B cell (primary cell): ENCODE data around the gene MYH7B. TPM values are rescaled to one million over a fixed set of nuclear protein-coding genes. Genes with fewer than 3 reads are reported as not detected.

Source experiments
- ATAC-seq: fragments of 200-7000 bp; cut with Tn5 transposase; one replicate; pipeline ENCODE4 v1.10.0; 2021; ENCODE audit warnings: low read depth, mild to moderate bottlenecking, moderate number of reproducible peaks, moderate library complexity
- CTCF ChIA-PET: fragments of 350-600 bp; sonication (Branson Sonifier 250); formaldehyde crosslinking; loops from one replicate; lab custom pipeline; 2021; ENCODE audit warnings: antibody characterized with exemption, inconsistent platforms; lab: Charles Lee
- POLR2A ChIA-PET: fragments of 350-600 bp; sonication (Branson Sonifier 250); formaldehyde crosslinking; loops from one replicate; lab custom pipeline; 2021; ENCODE audit warnings: antibody characterized with exemption; lab: Charles Lee
- DNase-seq: peaks from one replicate; pipeline ENCODE4 v3.0.0; 2013
- H2AFZ ChIP-seq: 2 replicates; pipeline ENCODE4 v1.6.1; 2012; ENCODE audit warnings: mild to moderate bottlenecking, low read depth, low read length; ENCODE audit not compliant: insufficient read depth, poor library complexity, severe bottlenecking
- H3K27ac ChIP-seq, 2 donors: 1 replicate in 1 of 2; 2 replicates in 1 of 2; pipeline ENCODE4 v1.5.1; 2012 to 2013; ENCODE audit warnings: low read length in 2 of 2, mild to moderate bottlenecking in 2 of 2, moderate library complexity in 1 of 2
- H3K27me3 ChIP-seq, 4 experiments: fragments of 200-600 bp in 1 of 4; sonication (generic) in 1 of 4; replicated peaks in 1 of 4; 1 replicate in 2 of 4; 2 replicates in 2 of 4; pipeline versions ENCODE4 v1.6.1 to v1.7.0; 2013 to 2016; ENCODE audit warnings: low read length in 3 of 4, mild to moderate bottlenecking in 2 of 4, mixed read lengths in 1 of 4, moderate library complexity in 1 of 4; ENCODE audit not compliant: insufficient read depth in 4 of 4, control insufficient read depth in 3 of 4; ENCODE audit errors: control extremely low read depth in 1 of 4
- H3K36me3 ChIP-seq, 2 experiments: replicated peaks in 1 of 2; 1 replicate in 1 of 2; 2 replicates in 1 of 2; pipeline versions ENCODE4 v1.6.1 to v1.7.1; 2013; ENCODE audit warnings: low read length in 1 of 2; ENCODE audit not compliant: insufficient read depth in 2 of 2, control insufficient read depth in 1 of 2; ENCODE audit errors: control extremely low read depth in 1 of 2, extremely low read depth in 1 of 2
- H3K4me1 ChIP-seq, 2 donors: fragments of 200-600 bp in 1 of 2; sonication (generic) in 1 of 2; 1 replicate in 1 of 2; 2 replicates in 1 of 2; pipeline versions ENCODE4 v1.5.1 to v1.6.1; 2013 to 2017; ENCODE audit warnings: low read length in 2 of 2; ENCODE audit not compliant: control insufficient read depth in 2 of 2, insufficient read depth in 2 of 2
- H3K4me2 ChIP-seq: replicated peaks from 2 replicates; pipeline ENCODE3; 2012; ENCODE audit warnings: mild to moderate bottlenecking, low read depth, low read length; ENCODE audit not compliant: poor library complexity, severe bottlenecking
- H3K4me3 ChIP-seq, 5 experiments: fragments of 200-600 bp in 1 of 5; sonication (generic) in 1 of 5; 1 replicate in 3 of 5; 2 replicates in 2 of 5; pipeline versions ENCODE4 v1.5.1 to v1.7.0; 2011 to 2016; ENCODE audit warnings: low read length in 4 of 5, mild to moderate bottlenecking in 4 of 5, low read depth in 2 of 5, control low read depth in 1 of 5, moderate library complexity in 1 of 5; ENCODE audit not compliant: insufficient read depth in 1 of 5; ENCODE audit errors: control extremely low read depth in 1 of 5, extremely low read depth in 1 of 5
- H3K79me2 ChIP-seq: fragments of 200-600 bp; sonication (generic); one replicate; pipeline ENCODE4 v1.6.0; 2016; ENCODE audit warnings: low read length; ENCODE audit not compliant: control insufficient read depth, insufficient read depth
- H3K9ac ChIP-seq: fragments of 200-600 bp; sonication (generic); 2 replicates; pipeline ENCODE4 v1.6.1; 2017; ENCODE audit warnings: mild to moderate bottlenecking, low read length, moderate library complexity
- H3K9me3 ChIP-seq, 3 donors: one replicate each; pipeline versions ENCODE4 v1.6.1 to v1.7.1; 2013; ENCODE audit warnings: low read length in 2 of 3; ENCODE audit not compliant: control insufficient read depth in 2 of 3, insufficient read depth in 1 of 3; ENCODE audit errors: control extremely low read depth in 1 of 3
- H4K20me1 ChIP-seq: 2 replicates; pipeline ENCODE4 v1.6.0; 2012; ENCODE audit warnings: mild to moderate bottlenecking, low read length; ENCODE audit not compliant: insufficient read depth, control insufficient read depth, poor library complexity, severe bottlenecking
- H3K27ac Mint-ChIP-seq: one replicate; pipeline ENCODE4 v1.8.0; 2021; ENCODE audit warnings: mixed read lengths
- H3K27me3 Mint-ChIP-seq: one replicate; pipeline ENCODE4 v1.8.0; 2021; ENCODE audit warnings: mixed read lengths
- H3K4me1 Mint-ChIP-seq: one replicate; pipeline ENCODE4 v1.8.0; 2021; ENCODE audit warnings: mixed read lengths
- H3K4me3 Mint-ChIP-seq: one replicate; pipeline ENCODE4 v1.8.0; 2021; ENCODE audit warnings: mixed read lengths
- H3K9me3 Mint-ChIP-seq: one replicate; pipeline ENCODE4 v1.8.0; 2022; ENCODE audit warnings: mixed read lengths; ENCODE audit not compliant: insufficient read depth
- EZH2 ChIP-seq: IDR thresholded peaks from 2 replicates; pipeline ENCODE4 v1.6.1; 2012; ENCODE audit warnings: borderline replicate concordance, low read depth, mild to moderate bottlenecking, moderate library complexity, low read length; ENCODE audit not compliant: insufficient read depth, poor library complexity, severe bottlenecking
- WGBS: methylation state at CpG from one replicate; pipeline ENCODE4 v1.1.5; 2013; ENCODE audit warnings: missing lambda C conversion rate; ENCODE audit not compliant: insufficient coverage; 5-methylcytosine and 5-hydroxymethylcytosine counted together
- intact Hi-C: fragments of 100-400 bp; cut with micrococcal nuclease; formaldehyde crosslinking; loops from one replicate; pipeline ENCODE4 v1.10.0; 2022
- polyA plus RNA-seq: library from polyadenylated mRNA; depleted of rRNA; stranded (reverse); fragments of >200 nt; gene quantifications from 2 replicates; pipeline ENCODE4 v1.2.3, GENCODE V29; 2012
- total RNA-seq, 2 donors: library from RNA; stranded (reverse); fragments of 120-200 nt in 1 of 2; gene quantifications; 1 replicate in 1 of 2; 2 replicates in 1 of 2; pipeline versions ENCODE4 v1.2.3 to v1.2.4, GENCODE V29; 2013 to 2022
- TF ChIP-seq, protein P1 (sequence below): fragments of 200-600 bp; IDR thresholded peaks from one replicate; pipeline ENCODE4 v1.8.0; 2022; ENCODE audit warnings: antibody characterized with exemption, mild to moderate bottlenecking

Gene MYH7B
- total and polyA plus RNA-seq, 2 donors (not counting 1 experiment from before 2014, with no cell fraction given) = 0.79 to 1.2 TPM

DNA sequence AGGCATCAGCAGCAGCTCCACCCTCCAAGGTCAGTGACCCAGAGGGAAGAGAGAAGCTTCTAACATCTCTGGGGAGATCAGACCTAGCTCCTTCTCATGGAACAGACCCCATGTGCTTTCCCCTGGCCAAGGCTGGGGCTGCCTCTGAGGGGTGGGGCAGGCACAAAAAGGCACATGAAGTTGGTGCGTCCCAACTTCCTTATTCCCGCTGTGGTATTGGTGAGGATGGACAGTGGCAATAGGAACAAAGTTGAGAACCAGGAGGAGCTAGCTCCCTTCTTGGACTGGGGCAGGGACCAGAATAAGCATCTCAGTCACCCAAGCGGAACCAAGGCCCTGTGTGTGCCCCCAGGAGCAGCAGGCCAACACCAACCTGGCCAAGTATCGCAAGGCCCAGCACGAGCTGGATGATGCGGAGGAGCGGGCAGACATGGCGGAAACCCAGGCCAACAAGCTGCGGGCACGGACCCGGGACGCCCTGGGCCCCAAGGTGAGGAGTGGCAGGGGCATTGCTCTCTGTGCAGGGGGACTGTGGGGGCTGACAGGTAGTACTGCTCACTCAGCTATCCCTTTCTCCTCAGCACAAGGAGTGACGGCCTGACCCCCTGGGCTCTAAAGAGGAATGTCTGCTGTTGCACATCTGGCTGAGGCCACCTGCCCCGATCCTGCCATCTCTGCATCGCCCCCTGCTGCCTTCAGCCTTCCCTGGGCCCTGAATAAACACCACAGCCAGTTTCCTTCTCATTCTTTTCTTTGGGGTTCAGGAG is 46.1 kb downstream of the MYH7B start:
- H3K4me3 Mint-ChIP-seq = no peak overlapping the region
- H3K4me1 Mint-ChIP-seq = peaks cover 4% of the 10 kb centered on the region
- Histone ChIP-seq H3K79me2 (no peaks in the 10 kb centered on the region), H3K9me3 (no peaks in the 10 kb centered on the region), H3K4me2 (no peak overlapping the region), H3K36me3 (peaks cover 0 to 70% of the 10 kb centered on the region in 2 experiments), H3K27me3 (no peaks in the 10 kb centered on the region), H3K27ac (no peak overlapping the region), H2AFZ (no peak overlapping the region), H3K4me1 (no peaks in the 10 kb centered on the region), H3K4me3 (no peak overlapping the region), H4K20me1 (no peaks in the 10 kb centered on the region), H3K9ac (no peak overlapping the region)
- no peaks in the 10 kb centered on the region for H3K9me3 Mint-ChIP-seq
- ChIA-PET POLR2A (no interaction called here), CTCF (interaction anchor here (0.8 kb wide), 1 partner anchor 93 kb away, joined by 3 read pairs; no protein-coding TSS in a partner anchor)
- intact Hi-C loops = no loop called here
- 95% methylated on average over 14 of the region's 15 CpGs for WGBS
- no peak for TF ChIP-seq EZH2
- TF ChIP-seq, protein P1, sequence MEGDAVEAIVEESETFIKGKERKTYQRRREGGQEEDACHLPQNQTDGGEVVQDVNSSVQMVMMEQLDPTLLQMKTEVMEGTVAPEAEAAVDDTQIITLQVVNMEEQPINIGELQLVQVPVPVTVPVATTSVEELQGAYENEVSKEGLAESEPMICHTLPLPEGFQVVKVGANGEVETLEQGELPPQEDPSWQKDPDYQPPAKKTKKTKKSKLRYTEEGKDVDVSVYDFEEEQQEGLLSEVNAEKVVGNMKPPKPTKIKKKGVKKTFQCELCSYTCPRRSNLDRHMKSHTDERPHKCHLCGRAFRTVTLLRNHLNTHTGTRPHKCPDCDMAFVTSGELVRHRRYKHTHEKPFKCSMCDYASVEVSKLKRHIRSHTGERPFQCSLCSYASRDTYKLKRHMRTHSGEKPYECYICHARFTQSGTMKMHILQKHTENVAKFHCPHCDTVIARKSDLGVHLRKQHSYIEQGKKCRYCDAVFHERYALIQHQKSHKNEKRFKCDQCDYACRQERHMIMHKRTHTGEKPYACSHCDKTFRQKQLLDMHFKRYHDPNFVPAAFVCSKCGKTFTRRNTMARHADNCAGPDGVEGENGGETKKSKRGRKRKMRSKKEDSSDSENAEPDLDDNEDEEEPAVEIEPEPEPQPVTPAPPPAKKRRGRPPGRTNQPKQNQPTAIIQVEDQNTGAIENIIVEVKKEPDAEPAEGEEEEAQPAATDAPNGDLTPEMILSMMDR = no peak
- no peak overlapping the region for H3K27ac Mint-ChIP-seq
- ATAC-seq (no peak), DNase-seq (no peak)
- no peaks in the 10 kb centered on the region for H3K27me3 Mint-ChIP-seq

DNA sequence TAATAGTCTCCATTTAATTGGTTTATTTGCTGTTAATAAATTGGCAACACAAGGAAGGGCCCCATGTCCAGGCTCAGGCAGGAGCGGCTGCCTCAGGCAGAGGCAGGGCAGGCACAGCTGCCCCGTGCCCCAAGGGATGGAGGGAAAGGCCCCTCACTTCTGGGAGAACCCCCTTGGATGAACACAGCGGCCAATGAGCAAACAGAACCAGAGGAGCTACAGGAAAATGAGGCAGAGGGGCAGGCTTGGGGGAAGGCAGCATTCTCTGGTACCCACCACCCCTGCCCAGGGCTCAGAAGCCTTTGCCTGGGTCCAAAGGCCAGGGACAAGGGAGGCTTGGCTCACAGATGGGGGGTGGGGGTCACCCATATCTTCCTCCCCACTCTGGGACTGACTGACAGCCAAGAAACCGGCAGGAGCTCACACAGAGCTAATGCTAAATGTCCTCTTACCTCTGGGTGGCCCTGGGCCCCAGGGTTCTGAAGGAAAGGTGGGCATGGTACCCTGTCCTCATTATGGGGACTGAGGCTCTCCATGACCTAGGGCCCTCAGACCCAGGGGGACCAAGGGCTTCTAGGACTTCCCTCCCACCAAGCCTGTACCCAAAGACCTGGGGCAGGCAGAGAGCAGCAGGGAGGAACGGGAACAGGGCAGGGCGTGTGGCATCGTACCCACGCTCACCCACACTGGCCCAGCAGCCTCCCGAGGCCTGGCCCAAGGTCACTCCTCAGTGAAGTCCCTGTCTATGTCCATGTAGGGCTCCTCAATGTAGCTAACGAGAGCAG is 47.0 kb downstream of the MYH7B start:
- H3K27me3 ChIP-seq = no peaks in the 10 kb centered on the region
- no peak for DNase-seq
- CTCF ChIA-PET = interaction anchor here (0.8 kb wide), 1 partner anchor 92 kb away, joined by 3 read pairs; no protein-coding TSS in a partner anchor
- H3K4me1 ChIP-seq = no peaks in the 10 kb centered on the region
- H3K9ac ChIP-seq = no peak overlapping the region
- ATAC-seq = no peak
- no peaks in the 10 kb centered on the region for H4K20me1 ChIP-seq
- no peak overlapping the region for H3K4me3 ChIP-seq
- no peaks in the 10 kb centered on the region for H3K27me3 Mint-ChIP-seq
- intact Hi-C loops = no loop called here
- H3K9me3 Mint-ChIP-seq = no peaks in the 10 kb centered on the region
- H3K79me2 ChIP-seq = no peaks in the 10 kb centered on the region
- H3K27ac ChIP-seq = no peak overlapping the region
- peaks cover 0 to 78% of the 10 kb centered on the region in 2 experiments for H3K36me3 ChIP-seq
- POLR2A ChIA-PET = no interaction called here
- TF ChIP-seq EZH2 = no peak
- TF ChIP-seq, protein P1 = no peak
- no peaks in the 10 kb centered on the region for H3K9me3 ChIP-seq
- no peak overlapping the region for H3K4me3 Mint-ChIP-seq
- H3K4me1 Mint-ChIP-seq = peaks cover 4% of the 10 kb centered on the region
- no peak overlapping the region for H3K27ac Mint-ChIP-seq
- 86% methylated on average over 9 of the region's 10 CpGs for WGBS
- no peak overlapping the region for H2AFZ ChIP-seq
- H3K4me2 ChIP-seq = no peak overlapping the region
